MCF 10A (cell line): ENCODE results near the gene CCDC188. TPM values are rescaled to one million over a fixed set of nuclear protein-coding genes. Genes with fewer than 3 reads are reported as not detected.

ENCODE experiments used
- Bru-seq: library from RNA; stranded (reverse); fragments of 400-500 nt; gene quantifications from one replicate; lab custom pipeline; 2021; lab: Mats Ljungman, UMichigan
- BruChase-seq, 2 experiments: library from RNA; stranded (reverse); fragments of 400-500 nt; gene quantifications; one replicate each; lab custom pipeline; 2021; lab: Mats Ljungman, UMichigan
- BruUV-seq: library from RNA; stranded (reverse); fragments of 400-500 nt; replicated peaks from 2 replicates; lab custom pipeline; 2021; lab: Mats Ljungman, UMichigan
- CTCF ChIA-PET: fragments of 300-600 bp; sonication (Branson Sonifier 250); formaldehyde crosslinking; extraction: SDS; loops from one replicate; lab custom pipeline; 2021; ENCODE audit warnings: antibody characterized with exemption, inconsistent platforms; lab: Yijun Ruan, JAX
- POLR2A ChIA-PET: fragments of 300-600, 350-650 bp; sonication (Branson Sonifier 250); formaldehyde crosslinking; extraction: SDS; loops from one replicate; lab custom pipeline; 2020; ENCODE audit warnings: antibody characterized with exemption, inconsistent platforms; lab: Yijun Ruan, JAX
- DNase-seq: peaks from one replicate; pipeline ENCODE4 v3.0.0-alpha.2; 2018; ENCODE audit not compliant: unreplicated experiment
- H3K27ac Mint-ChIP-seq: one replicate; pipeline ENCODE4 v1.8.0; 2022; ENCODE audit warnings: mild to moderate bottlenecking, low read depth, mixed read lengths; ENCODE audit not compliant: unreplicated experiment
- H3K27me3 Mint-ChIP-seq: one replicate; pipeline ENCODE4 v1.8.0; 2022; ENCODE audit warnings: mixed read lengths; ENCODE audit not compliant: insufficient read depth, unreplicated experiment
- H3K36me3 Mint-ChIP-seq: one replicate; pipeline ENCODE4 v1.8.0; 2022; ENCODE audit warnings: mild to moderate bottlenecking, moderate library complexity, mixed read lengths; ENCODE audit not compliant: insufficient read depth, unreplicated experiment
- H3K4me1 Mint-ChIP-seq: one replicate; pipeline ENCODE4 v1.8.0; 2022; ENCODE audit warnings: mixed read lengths; ENCODE audit not compliant: insufficient read depth, unreplicated experiment
- H3K4me3 Mint-ChIP-seq: one replicate; pipeline ENCODE4 v1.8.0; 2022; ENCODE audit warnings: mild to moderate bottlenecking, moderate library complexity, mixed read lengths; ENCODE audit not compliant: unreplicated experiment
- H3K9me3 Mint-ChIP-seq: one replicate; pipeline ENCODE4 v1.8.0; 2022; ENCODE audit warnings: mixed read lengths; ENCODE audit not compliant: unreplicated experiment
- CTCF ChIP-seq: fragments of 200-600 bp; IDR thresholded peaks from one replicate; pipeline ENCODE4 v1.8.0; 2022; ENCODE audit warnings: antibody characterized with exemption, mild to moderate bottlenecking; ENCODE audit not compliant: unreplicated experiment
- intact Hi-C: fragments of 100-400 bp; cut with micrococcal nuclease; formaldehyde crosslinking; loops from 2 replicates; pipeline ENCODE4 v1.14.1; 2022
- long read RNA-seq: library from polyadenylated mRNA; stranded (forward); transcript quantifications from one replicate; pipeline ENCODE4 v2.0.0, GENCODE V29; 2022
- total RNA-seq: library from RNA; stranded (reverse); gene quantifications from 2 replicates; pipeline ENCODE4 v1.2.3, GENCODE V29; 2022

Gene CCDC188
- 0.70 and 0.93 TPM in 2 replicates for total RNA-seq
- percentile 16 among the genes with signal in this experiment for Bru-seq, nascent RNA
- percentile 28 among the genes with signal in this experiment for BruChase-seq, experiment 1, labeled RNA remaining after a 6-hour chase
- percentile 18 among the genes with signal in this experiment for BruChase-seq, experiment 2, labeled RNA remaining after a 2-hour chase
- long read RNA-seq: 0 reads

GRCh38 chr22:20150381-20151275 lies at the start of gene CCDC188:
Gene CCDC188 (minus strand): TSS chr22:20151055. CDS start chr22:20150986, 69 bp downstream.
- no peak for DNase-seq
- BruUV-seq: no TSS peak

DNA sequence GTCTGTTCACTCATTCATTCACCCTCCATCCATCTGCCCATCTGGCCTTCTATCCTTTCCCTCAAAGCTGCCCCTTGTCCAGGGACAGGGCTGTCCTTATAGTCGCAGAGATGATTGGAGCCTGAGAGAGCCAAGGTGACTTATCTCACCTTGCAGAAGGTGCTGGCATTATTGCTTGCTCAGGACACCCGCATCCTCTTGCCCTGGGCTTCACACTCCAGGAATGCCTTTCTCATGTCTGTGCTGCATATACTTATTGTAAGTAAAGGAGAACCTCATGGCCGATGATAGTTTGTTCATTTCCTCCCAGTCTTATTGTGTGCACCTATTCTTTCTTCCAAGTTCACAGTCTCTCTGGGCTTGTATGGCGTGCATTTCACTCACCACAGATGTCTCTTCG lies 49.1 kb upstream of the CCDC188 start:
- no peaks in the 10 kb centered on the region for H3K36me3 Mint-ChIP-seq
- H3K4me3 Mint-ChIP-seq: no peak overlapping the region
- H3K4me1 Mint-ChIP-seq: no peaks in the 10 kb centered on the region
- no peak overlapping the region for H3K27ac Mint-ChIP-seq
- intact Hi-C loops: no loop called here
- no peak for TF ChIP-seq CTCF
- no peaks in the 10 kb centered on the region for H3K9me3 Mint-ChIP-seq
- ChIA-PET POLR2A (no interaction called here), CTCF (interaction anchor here (0.5 kb wide), 1 partner anchor 166 kb away, joined by 3 read pairs; no protein-coding TSS in a partner anchor)
- no peak for DNase-seq
- no peaks in the 10 kb centered on the region for H3K27me3 Mint-ChIP-seq
- no TSS peak for BruUV-seq

More at GRCh38 chr22:20150381-20151275, at the start of gene CCDC188:
- Mint-ChIP-seq H3K4me3 (no peak within 1 kb of the TSS), H3K27me3 (no peaks in the 10 kb centered on the region), H3K4me1 (no peaks in the 10 kb centered on the region), H3K9me3 (no peaks in the 10 kb centered on the region), H3K36me3 (peaks cover 6% of the 10 kb centered on the region), H3K27ac (no peak within 1 kb of the TSS)
- CTCF ChIA-PET: no interaction called here
- TF ChIP-seq CTCF: no peak
- POLR2A ChIA-PET: no interaction called here
- intact Hi-C loops: no loop called here

DNA sequence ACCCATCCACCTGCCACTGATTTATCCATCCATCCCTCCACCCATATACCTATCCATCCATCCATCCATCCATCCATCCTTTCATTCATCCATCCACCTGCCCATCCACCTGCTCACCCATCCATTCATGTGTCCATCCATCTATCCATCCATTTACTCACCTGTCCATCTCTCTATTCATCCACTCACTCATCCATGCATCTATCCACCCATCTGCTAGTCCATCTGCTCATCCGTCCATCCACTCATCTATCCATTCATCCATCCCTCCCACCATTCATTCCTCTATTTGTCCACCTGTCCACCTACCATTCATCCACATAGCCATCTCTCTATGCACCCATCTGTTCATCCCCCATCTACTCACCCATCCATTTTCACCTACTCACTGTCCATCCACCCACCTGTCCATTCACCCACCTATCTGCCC lies 48.6 kb upstream of the CCDC188 start:
- H3K36me3 Mint-ChIP-seq: no peaks in the 10 kb centered on the region
- BruUV-seq: no TSS peak
- intact Hi-C loops: no loop called here
- H3K4me3 Mint-ChIP-seq: no peak overlapping the region
- no peak for DNase-seq
- CTCF ChIA-PET: interaction anchor here (0.5 kb wide), 1 partner anchor 43 kb away, joined by 3 read pairs; no protein-coding TSS in a partner anchor
- TF ChIP-seq CTCF: no peak
- POLR2A ChIA-PET: no interaction called here
- H3K27me3 Mint-ChIP-seq: no peaks in the 10 kb centered on the region
- no peaks in the 10 kb centered on the region for H3K4me1 Mint-ChIP-seq
- no peaks in the 10 kb centered on the region for H3K9me3 Mint-ChIP-seq
- H3K27ac Mint-ChIP-seq: no peak overlapping the region
